GM19372 (cell line): ENCODE data around the gene PSMF1.

Source experiments
- ATAC-seq: cut with Tn5 transposase; IDR thresholded peaks from one replicate; pipeline ENCODE4 v1.9.1; 2021; ENCODE audit warnings: mild to moderate bottlenecking, low read depth, moderate library complexity; ENCODE audit not compliant: unreplicated experiment

PSMF1 gene, protein sequence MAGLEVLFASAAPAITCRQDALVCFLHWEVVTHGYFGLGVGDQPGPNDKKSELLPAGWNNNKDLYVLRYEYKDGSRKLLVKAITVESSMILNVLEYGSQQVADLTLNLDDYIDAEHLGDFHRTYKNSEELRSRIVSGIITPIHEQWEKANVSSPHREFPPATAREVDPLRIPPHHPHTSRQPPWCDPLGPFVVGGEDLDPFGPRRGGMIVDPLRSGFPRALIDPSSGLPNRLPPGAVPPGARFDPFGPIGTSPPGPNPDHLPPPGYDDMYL

GRCh38 chr20:1118336-1119127, at the start of gene PSMF1:
Gene PSMF1, plus strand, starts transcription at chr20:1118602. Its CDS starts 172 bp downstream, at chr20:1118774.
- ATAC-seq, result peak; percentile 94

- ATAC-seq, result no peak
Measured at GRCh38 chr20:1072258-1072657, 46.1 kb upstream of the PSMF1 start.

DNA sequence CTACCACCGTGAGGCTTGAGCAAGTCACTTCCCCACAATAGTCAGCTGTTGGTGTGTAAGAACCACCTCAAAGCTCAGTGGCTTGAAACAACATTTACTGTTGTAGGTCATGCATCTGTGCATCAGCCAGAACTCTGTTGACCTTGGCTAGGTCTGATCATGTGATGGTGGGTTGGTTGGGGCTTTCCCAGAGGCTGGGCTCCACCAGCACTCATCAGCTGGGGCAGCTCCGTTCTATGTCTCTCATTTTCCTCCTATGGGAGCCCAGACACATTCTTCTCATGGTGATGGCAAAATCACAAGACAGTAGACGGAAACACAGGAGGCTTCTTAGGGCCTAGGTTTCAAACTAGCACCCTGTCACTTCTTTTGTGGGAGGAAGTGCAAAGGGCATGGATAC, 42.8 kb upstream of the PSMF1 start:
- no peak for ATAC-seq

- no peak for ATAC-seq
Measured at GRCh38 chr20:1081891-1082290, 36.5 kb upstream of the PSMF1 start.

DNA sequence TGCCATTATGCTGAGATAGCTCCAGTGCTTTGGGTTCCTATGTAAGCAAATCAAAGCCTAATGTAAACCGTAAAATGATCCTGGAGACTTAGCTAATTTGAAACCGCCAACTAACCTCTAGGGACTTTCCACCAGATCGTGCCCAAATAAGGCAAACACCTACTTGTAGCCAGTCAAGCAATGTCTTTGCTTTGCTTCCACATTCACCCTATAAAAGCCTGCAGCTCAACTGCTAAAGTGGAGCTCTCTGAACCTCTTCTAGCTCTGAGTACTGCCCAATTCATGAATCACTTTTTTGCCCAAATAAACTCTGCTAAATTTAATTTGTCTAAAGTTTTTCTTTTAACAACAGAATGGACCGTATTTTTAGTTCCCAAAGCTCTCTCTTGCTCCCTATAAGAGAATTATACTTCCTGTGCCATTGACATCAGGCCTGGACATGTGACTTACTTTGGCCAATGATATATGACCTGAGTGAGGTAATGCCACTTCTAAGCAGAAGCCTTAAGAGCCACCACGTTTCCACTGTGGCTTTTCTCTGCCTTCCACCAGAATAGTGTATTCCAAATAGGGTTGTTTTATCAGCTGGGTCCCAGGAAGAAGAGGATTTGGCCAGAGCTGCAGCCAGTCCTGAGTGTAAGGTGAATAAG, 34.8 kb upstream of the PSMF1 start:
- no peak for ATAC-seq

DNA sequence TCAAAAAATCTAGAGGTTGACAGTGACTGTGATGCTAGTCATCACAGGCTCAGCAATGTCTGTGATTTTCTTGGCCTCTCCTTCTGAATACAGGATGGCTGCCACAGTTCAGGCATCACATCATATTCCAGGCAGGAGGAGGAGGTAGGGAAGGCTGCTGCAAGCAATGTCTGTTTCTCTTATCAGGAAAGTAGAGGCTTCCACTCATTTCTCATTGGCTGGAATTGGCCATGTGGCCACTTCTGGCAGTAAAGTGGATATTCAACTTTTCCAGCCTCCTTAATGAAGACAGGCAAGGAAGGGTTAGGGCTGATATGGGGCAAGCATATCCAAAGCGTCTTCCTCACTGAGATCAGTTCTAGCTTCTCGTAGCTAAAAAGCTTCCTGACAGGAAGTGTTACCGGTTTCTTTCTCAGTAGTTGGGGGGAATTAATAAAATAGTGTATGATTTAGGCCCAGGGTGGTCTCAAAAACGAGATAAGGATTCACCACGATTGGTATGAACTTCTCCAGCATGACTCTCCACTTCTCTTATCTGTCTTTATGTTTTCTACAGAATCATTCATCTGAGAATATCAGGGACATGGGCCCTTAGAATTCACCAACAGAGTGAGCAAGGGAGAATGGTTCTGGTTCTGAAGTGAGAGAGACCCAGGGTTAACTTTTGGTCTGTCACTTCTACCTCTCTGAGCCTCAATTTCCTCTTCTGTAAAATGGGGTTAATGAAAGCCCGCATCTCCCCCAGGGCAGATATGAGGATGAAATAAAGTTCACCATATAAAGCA, 32.7 kb upstream of the PSMF1 start:
- ATAC-seq, result no peak

- no peak for ATAC-seq
Measured at GRCh38 chr20:1086277-1087213, 31.9 kb upstream of the PSMF1 start.

DNA sequence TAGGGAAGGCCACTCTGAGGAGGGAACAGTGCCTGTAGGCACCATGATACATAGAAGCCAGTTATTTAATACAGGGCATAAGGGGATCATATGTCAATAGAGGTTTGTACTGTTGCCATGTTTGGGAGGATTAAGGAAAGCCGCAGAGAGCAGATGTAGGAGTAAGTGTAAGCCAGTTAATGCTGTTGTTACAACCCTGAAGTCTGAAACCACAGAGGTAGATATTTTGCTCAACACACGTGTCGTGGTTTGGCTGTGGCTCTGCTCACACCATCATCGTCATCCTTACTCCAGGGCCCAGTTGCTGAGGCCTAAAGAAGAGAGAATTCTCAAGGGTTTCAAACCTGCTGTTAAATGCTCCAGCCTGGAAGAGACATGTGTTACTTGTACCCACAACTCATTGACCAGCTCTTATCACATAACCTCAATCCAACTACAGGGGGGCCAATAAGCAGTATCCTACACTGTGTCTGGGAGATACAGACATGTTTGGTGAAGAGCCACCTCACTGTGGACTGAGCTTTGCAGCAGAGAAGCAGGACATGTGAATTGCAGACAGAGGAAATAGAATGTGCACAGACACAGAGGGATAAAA, 31.0 kb upstream of the PSMF1 start:
- no peak for ATAC-seq

- ATAC-seq, result no peak
Measured at GRCh38 chr20:1094751-1095150, 23.7 kb upstream of the PSMF1 start.

GRCh38 chr20:1101533-1101932, 16.9 kb upstream of the PSMF1 start:
- ATAC-seq, result no peak

- no peak for ATAC-seq
Measured at GRCh38 chr20:1102016-1102415, 16.4 kb upstream of the PSMF1 start.

DNA sequence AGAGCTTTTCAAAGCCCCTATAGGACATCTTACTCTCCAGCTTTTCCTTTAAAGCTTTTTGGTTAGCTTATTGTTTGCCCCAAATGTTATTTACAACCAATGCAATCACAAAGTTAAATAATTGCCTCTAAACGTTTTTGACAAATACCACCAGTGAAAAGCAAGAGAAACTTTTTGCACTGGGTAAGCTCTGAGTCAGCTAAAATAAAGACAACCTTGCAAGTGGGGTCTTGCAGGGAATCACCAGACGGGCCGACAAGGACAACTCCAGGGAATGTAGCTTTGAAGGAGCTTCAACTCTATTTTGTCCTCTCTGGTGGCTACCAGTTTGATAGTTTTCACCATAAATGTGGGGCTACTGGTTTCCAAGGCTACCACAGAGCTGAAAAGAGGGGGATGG, 14.7 kb upstream of the PSMF1 start:
- no peak for ATAC-seq

- no peak for ATAC-seq
Measured at GRCh38 chr20:1105599-1106194, 12.7 kb upstream of the PSMF1 start.

DNA sequence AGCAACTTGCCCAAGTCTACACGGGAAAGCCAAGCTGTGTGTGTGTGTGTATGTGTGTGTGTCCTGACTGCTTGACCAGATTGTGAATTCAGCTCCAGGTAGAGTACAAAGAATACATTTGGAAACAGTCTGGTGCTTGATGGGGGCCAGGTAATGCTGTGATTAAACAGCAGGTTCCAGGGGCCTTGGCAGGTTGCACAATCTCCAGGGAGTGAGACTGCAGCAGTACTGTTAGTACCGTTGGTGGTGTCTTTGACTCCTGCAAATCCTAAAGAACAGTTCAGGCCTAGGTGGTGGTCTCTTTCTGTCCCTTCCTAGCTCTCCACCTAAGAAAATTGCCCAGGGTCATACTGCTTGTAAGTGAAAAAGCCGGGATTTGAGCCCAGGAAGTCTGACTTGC, 11.2 kb upstream of the PSMF1 start:
- no peak for ATAC-seq

- ATAC-seq, result no peak
Measured at GRCh38 chr20:1108437-1108920, 9.9 kb upstream of the PSMF1 start.

- no peak for ATAC-seq
Measured at GRCh38 chr20:1112908-1113307, 5.5 kb upstream of the PSMF1 start.

- ATAC-seq, result no peak
Measured at GRCh38 chr20:1118004-1118335, 432 bp upstream of the PSMF1 start.

- ATAC-seq, result no peak
Measured at GRCh38 chr20:1119128-1119505, 715 bp downstream of the PSMF1 start.

GRCh38 chr20:1119524-1119923, 1.1 kb downstream of the PSMF1 start:
- ATAC-seq, result no peak
